ENCODE results near the gene PHLDB2. TPM values are rescaled to one million over a fixed set of nuclear protein-coding genes. Genes with fewer than 3 reads are reported as not detected.

Gene PHLDB2
- total and polyA plus RNA-seq, 2 of the 8 experiments (the other 6 are each of a cell fraction or from before 2014, with no cell fraction given) = 5.8 to 22.6 TPM

GRCh38 chr3:111932946-111933345, 73.9 kb downstream of the PHLDB2 start:
- Histone ChIP-seq H2BK120ac (replicated peaks; ENCODE audit: low read depth, low read length) (no peak overlapping the region), H2AK5ac (ENCODE audit: low read depth, low read length) (no peak overlapping the region), H3K18ac (ENCODE audit: extremely low read depth, low read length) (no peak overlapping the region), H3K23ac (ENCODE audit: insufficient read length) (no peak overlapping the region), H3K9me3 (ENCODE audit: insufficient read depth in 2 of 2, low read depth in 1 of 2, low read length in 1 of 2) (no peaks in the 10 kb centered on the region), H3K23me2 (ENCODE audit: low read depth, low read length) (no peaks in the 10 kb centered on the region), H2BK20ac (ENCODE audit: low read length) (no peak overlapping the region), H4K8ac (ENCODE audit: extremely low read depth, insufficient read depth, low read length) (no peak overlapping the region), H3K4me1 (replicated peaks in 1 of 4; ENCODE audit: control insufficient read depth in 3 of 4, insufficient read depth in 4 of 4, low read length in 3 of 4) (peaks cover 0 to 2% (median 0%) of the 10 kb centered on the region in 4 experiments; a peak in 1 of 7 replicates), H3K79me1 (ENCODE audit: low read depth, low read length) (no peaks in the 10 kb centered on the region), H3K4ac (replicated peaks; ENCODE audit: insufficient read length, low read depth, low read length) (no peak overlapping the region), H3K36me3 (ENCODE audit: control insufficient read depth in 2 of 4, insufficient read depth in 4 of 4, low read length in 3 of 4) (no peaks in the 10 kb centered on the region), H3K9ac (replicated peaks in 1 of 4; ENCODE audit: extremely low read depth in 1 of 4, low read depth in 3 of 4, low read length in 3 of 4) (no peak overlapping the region), H2BK5ac (ENCODE audit: low read depth, low read length) (no peak overlapping the region), H3K14ac (ENCODE audit: insufficient read length) (no peak overlapping the region), H3K4me3 (ENCODE audit: extremely low read depth in 1 of 4, insufficient read depth in 2 of 4, low read depth in 3 of 4, low read length in 4 of 4) (no peak overlapping the region), H4K91ac (replicated peaks; ENCODE audit: insufficient read length, low read length) (no peak overlapping the region), H2AFZ (ENCODE audit: low read length) (no peak overlapping the region), H2BK12ac (ENCODE audit: low read depth, low read length) (no peak overlapping the region), H3K79me2 (ENCODE audit: control insufficient read depth in 1 of 2, insufficient read depth in 2 of 2, low read length in 2 of 2) (no peaks in the 10 kb centered on the region), H3K27ac (ENCODE audit: low read depth, low read length) (no peak overlapping the region), H4K20me1 (replicated peaks in 1 of 2; ENCODE audit: control insufficient read depth in 1 of 2, insufficient read depth in 2 of 2, low read length in 2 of 2) (no peaks in the 10 kb centered on the region), H2BK15ac (ENCODE audit: low read length) (no peak overlapping the region), H4K5ac (ENCODE audit: insufficient read length, low read depth, low read length) (no peak overlapping the region), H3K4me2 (ENCODE audit: insufficient read depth in 1 of 2, low read depth in 2 of 2, low read length in 2 of 2) (no peak overlapping the region), H3K27me3 (replicated peaks in 1 of 4; ENCODE audit: control insufficient read depth in 3 of 4, extremely low read depth in 1 of 4, insufficient read depth in 3 of 4, low read length in 3 of 4) (no peaks in the 10 kb centered on the region), H3K56ac (replicated peaks; ENCODE audit: insufficient read length, low read depth, low read length) (no peak overlapping the region)
- ChIA-PET CTCF (ENCODE audit: partially characterized antibody) (interaction anchor here (0.9 to 2.3 kb wide), 3 partner anchors 12 to 56 kb away, joined by 3 to 9 read pairs (median 7); no protein-coding TSS in a partner anchor), POLR2A (ENCODE audit: partially characterized antibody) (no interaction called here)
- FAIRE-seq (no peak), DNase-seq (ENCODE audit: low read depth in 1 of 2, low spot score in 2 of 2) (no peak)
- WGBS, 2 experiments (ENCODE audit: extremely low coverage in 1 of 2, insufficient coverage in 1 of 2, insufficient read length in 1 of 2, insufficient replicate concordance in 2 of 2, low coverage in 1 of 2, low lambda C conversion rate in 2 of 2, missing lambda C conversion rate in 1 of 2) = 85% methylated on average over 3 of the region's 3 CpGs; no CpG with 5 or more reads in 1 of the 2 experiments
- TF ChIP-seq KDM4A (IDR thresholded peaks at IDR 0.05; ENCODE audit: low read depth, low read length, severe bottlenecking) (no peak), MAFK (IDR thresholded peaks at IDR 0.05; ENCODE audit: low read depth, low read length) (no peak), CHD1 (IDR thresholded peaks at IDR 0.05; ENCODE audit: low read depth, low read length) (no peak), SP1 (IDR thresholded peaks at IDR 0.05; ENCODE audit: low read depth, low read length) (no peak), RNF2 (IDR thresholded peaks at IDR 0.05; ENCODE audit: borderline replicate concordance, low read depth, low read length, missing control alignments, poor library complexity, severe bottlenecking) (no peak)

Data from H1 (cell line).